ENCODE results near the gene STAG1. TPM values are rescaled to one million over a fixed set of nuclear protein-coding genes. Genes with fewer than 3 reads are reported as not detected.
"Not testable (repeated sequence)": the region's sequence is repeated elsewhere in the genome, so short reads cannot be mapped to it uniquely, and the experiment has no call there.

Gene STAG1
- total RNA-seq, 2 experiments from 2014 or later: 41.2 to 44.8 TPM

- no peak for DNase-seq
- Mint-ChIP-seq H3K9me3 (ENCODE audit: low read depth) (no peaks in the 10 kb centered on the region), H3K27me3 (no peaks in the 10 kb centered on the region), H3K27ac (no peak overlapping the region), H3K36me3 (peaks cover 21% of the 10 kb centered on the region), H3K4me1 (no peaks in the 10 kb centered on the region), H3K4me3 (no peak overlapping the region)
- CTCF ChIA-PET: no interaction called here
- ATAC-seq: no peak
Measured at GRCh38 chr3:136518102-136518501, 234.1 kb downstream of the STAG1 start.

DNA sequence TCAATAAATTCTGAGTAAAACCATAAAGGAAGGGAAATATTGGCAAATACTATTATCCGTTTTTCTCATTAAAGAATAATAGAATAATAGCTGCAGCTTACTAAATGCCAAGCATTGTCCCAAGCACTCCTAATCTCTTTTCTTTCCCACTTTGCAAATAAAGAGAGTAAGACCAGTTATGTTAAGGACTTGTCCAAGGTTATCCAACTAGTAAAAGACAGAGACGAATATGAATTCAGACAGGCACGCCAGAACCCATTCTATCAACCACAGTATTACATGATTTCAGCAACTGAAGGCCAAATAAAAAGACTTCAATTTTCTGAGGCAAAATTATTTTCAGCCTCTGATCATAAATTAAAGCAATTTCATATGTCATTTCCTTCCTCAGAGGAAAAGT is 235.5 kb downstream of the STAG1 start:
- Mint-ChIP-seq H3K4me3 (no peak overlapping the region), H3K27ac (no peak overlapping the region), H3K9me3 (ENCODE audit: low read depth) (no peaks in the 10 kb centered on the region), H3K36me3 (peaks cover 21% of the 10 kb centered on the region), H3K27me3 (no peaks in the 10 kb centered on the region), H3K4me1 (no peaks in the 10 kb centered on the region)
- DNase-seq (no peak), ATAC-seq (no peak)
- CTCF ChIA-PET: no interaction called here

- Mint-ChIP-seq H3K9me3 (ENCODE audit: low read depth) (no peaks in the 10 kb centered on the region), H3K36me3 (peaks cover 19% of the 10 kb centered on the region), H3K4me1 (no peaks in the 10 kb centered on the region), H3K27me3 (no peaks in the 10 kb centered on the region), H3K4me3 (no peak overlapping the region), H3K27ac (no peak overlapping the region)
- CTCF ChIA-PET: no interaction called here
- ATAC-seq (no peak), DNase-seq (no peak)
Measured at GRCh38 chr3:136516095-136516494, 236.1 kb downstream of the STAG1 start.

GRCh38 chr3:136514533-136514932 is 237.6 kb downstream of the STAG1 start:
- H3K36me3 Mint-ChIP-seq: peaks cover 14% of the 10 kb centered on the region
- H3K27me3 Mint-ChIP-seq; H3K27ac Mint-ChIP-seq; H3K9me3 Mint-ChIP-seq (ENCODE audit: low read depth); ATAC-seq; H3K4me1 Mint-ChIP-seq; H3K4me3 Mint-ChIP-seq; CTCF ChIA-PET; DNase-seq: not testable (repeated sequence)

DNA sequence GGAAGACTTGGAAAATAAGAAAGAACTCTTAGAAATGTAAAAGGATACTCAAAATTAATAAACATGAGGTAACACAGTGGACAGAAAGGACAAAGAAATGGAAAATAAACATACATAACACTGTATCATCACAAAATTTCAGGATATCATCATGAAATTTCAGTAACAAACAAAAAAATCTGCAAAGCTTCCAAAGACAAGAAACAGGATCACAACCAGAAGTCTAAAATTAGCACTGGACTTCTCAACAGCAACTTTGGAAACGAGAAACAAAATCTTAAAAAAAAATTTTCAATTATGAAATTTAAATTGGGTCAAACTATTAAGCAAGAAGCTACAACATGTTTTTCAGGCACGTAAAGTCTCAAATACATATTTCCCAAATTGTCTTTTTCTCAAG is 238.8 kb downstream of the STAG1 start:
- Mint-ChIP-seq H3K4me1 (no peaks in the 10 kb centered on the region), H3K27ac (no peak overlapping the region), H3K4me3 (no peak overlapping the region), H3K9me3 (ENCODE audit: low read depth) (no peaks in the 10 kb centered on the region), H3K27me3 (no peaks in the 10 kb centered on the region), H3K36me3 (peaks cover 12% of the 10 kb centered on the region)
- no peak for DNase-seq
- CTCF ChIA-PET: interaction anchor here (0.7 kb wide), 1 partner anchor 263 kb away, joined by 3 read pairs; no protein-coding TSS in a partner anchor
- ATAC-seq: no peak

- CTCF ChIA-PET: no interaction called here
- no peak overlapping the region for H3K4me3 Mint-ChIP-seq
- H3K36me3 Mint-ChIP-seq: peaks cover 12% of the 10 kb centered on the region
- DNase-seq (no peak), ATAC-seq (no peak)
- H3K9me3 Mint-ChIP-seq (ENCODE audit: low read depth): no peaks in the 10 kb centered on the region
- no peaks in the 10 kb centered on the region for H3K27me3 Mint-ChIP-seq
- no peaks in the 10 kb centered on the region for H3K4me1 Mint-ChIP-seq
- no peak overlapping the region for H3K27ac Mint-ChIP-seq
Measured at GRCh38 chr3:136512381-136512780, 239.8 kb downstream of the STAG1 start.

DNA sequence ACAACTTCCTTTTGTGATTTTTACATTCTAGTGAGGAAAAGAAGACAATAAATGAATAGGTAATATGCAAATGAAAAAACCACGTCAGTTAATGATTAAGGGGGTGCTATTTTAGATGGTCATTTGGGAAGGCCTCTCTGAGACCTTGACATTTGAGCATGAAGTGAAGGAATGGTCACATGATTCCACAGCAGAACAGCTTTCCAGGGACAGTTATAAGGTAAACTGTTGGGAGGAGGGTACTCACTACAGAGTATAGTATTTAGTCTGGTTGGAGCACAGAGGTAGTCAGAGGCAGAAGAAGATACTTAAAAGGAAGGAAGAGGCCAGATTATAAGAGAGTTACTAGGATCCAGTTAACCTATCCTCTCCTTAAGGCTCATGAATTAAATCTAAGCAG is 246.5 kb downstream of the STAG1 start:
- H3K4me1 Mint-ChIP-seq: no peaks in the 10 kb centered on the region
- DNase-seq (no peak), ATAC-seq (no peak)
- H3K9me3 Mint-ChIP-seq (ENCODE audit: low read depth): no peaks in the 10 kb centered on the region
- CTCF ChIA-PET: no interaction called here
- no peak overlapping the region for H3K27ac Mint-ChIP-seq
- H3K4me3 Mint-ChIP-seq: no peak overlapping the region
- H3K27me3 Mint-ChIP-seq: no peaks in the 10 kb centered on the region
- peaks cover 4% of the 10 kb centered on the region for H3K36me3 Mint-ChIP-seq

DNA sequence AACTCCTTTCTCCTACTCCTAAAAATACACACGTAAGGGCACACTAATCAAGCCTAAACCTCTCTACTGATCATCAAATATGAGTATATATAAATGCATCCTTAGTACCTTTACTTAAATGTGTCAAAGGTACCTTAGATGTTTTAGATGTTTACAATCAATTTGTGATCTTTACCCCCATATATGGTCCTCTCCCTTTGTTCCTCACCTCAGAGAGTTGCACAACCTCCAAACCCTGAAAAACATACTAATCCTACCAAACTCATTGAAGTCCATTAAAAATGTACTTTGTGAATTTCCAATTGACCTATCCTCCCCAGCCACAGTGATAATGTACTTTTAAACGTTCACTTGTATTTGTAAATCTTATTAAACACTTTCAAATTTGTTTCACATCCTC is 249.1 kb downstream of the STAG1 start:
- no peak overlapping the region for H3K4me3 Mint-ChIP-seq
- peaks cover 6% of the 10 kb centered on the region for H3K36me3 Mint-ChIP-seq
- H3K27me3 Mint-ChIP-seq: no peaks in the 10 kb centered on the region
- no peak for DNase-seq
- ATAC-seq: no peak
- H3K9me3 Mint-ChIP-seq (ENCODE audit: low read depth): no peaks in the 10 kb centered on the region
- CTCF ChIA-PET: interaction anchor here (1.9 kb wide), 1 partner anchor 249 kb away, joined by 4 read pairs; the partner anchor contains the start of gene STAG1
- no peak overlapping the region for H3K27ac Mint-ChIP-seq
- no peaks in the 10 kb centered on the region for H3K4me1 Mint-ChIP-seq

DNA sequence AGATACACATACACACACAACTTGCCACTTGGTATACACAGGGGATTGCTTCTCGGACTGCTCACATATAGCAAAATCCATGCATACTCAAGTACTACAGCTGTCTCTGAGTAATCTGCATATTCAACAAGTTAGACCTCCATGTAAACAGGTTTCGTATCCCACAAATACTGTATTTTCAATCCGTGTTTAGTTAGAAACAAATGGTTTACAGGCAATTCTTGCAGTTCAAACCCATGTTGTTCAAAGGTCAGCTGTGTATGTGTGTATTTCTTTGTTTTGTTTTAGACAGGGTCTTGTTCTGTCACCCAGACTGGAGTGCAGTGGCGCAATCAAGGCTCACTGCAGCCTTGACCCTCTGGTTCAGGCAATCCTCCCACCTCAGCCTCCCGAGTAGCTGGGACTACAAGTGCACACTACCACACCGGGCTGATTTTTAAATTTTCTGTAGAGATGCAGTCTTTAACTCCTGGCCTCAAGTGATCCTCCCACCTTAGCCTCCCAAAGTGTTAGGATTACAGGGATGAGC is 253.2 kb downstream of the STAG1 start:
- no peak overlapping the region for H3K27ac Mint-ChIP-seq
- CTCF ChIA-PET: no interaction called here
- DNase-seq: no peak
- ATAC-seq: no peak
- no peaks in the 10 kb centered on the region for H3K27me3 Mint-ChIP-seq
- H3K4me3 Mint-ChIP-seq: no peak overlapping the region
- H3K36me3 Mint-ChIP-seq: peaks cover 22% of the 10 kb centered on the region
- no peaks in the 10 kb centered on the region for H3K4me1 Mint-ChIP-seq
- no peaks in the 10 kb centered on the region for H3K9me3 Mint-ChIP-seq (ENCODE audit: low read depth)

DNA sequence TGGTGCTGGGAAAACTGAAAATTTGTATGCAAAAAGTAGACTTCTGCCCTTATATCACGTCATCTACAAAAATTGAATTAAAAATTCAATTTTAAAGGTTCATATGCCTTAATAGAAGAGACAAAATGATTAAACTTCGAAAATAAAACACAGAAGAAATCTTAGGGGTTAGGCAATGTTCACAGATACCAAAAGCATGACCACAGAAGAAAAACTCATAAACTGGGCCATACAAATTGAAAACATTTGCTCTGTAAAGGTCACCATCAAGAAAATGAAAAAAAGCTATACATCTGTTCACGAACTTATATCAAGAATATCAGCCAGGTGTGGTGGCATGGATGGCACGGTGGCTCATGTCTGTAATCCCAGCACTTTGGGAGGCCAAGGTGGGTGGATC is 257.0 kb downstream of the STAG1 start:
- ATAC-seq (no peak), DNase-seq (no peak)
- Mint-ChIP-seq H3K27me3 (no peaks in the 10 kb centered on the region), H3K27ac (no peak overlapping the region), H3K4me3 (no peak overlapping the region), H3K9me3 (ENCODE audit: low read depth) (peaks cover 4% of the 10 kb centered on the region), H3K36me3 (peaks cover 42% of the 10 kb centered on the region), H3K4me1 (no peaks in the 10 kb centered on the region)
- CTCF ChIA-PET: no interaction called here

- CTCF ChIA-PET: interaction anchor here (1.9 kb wide), 1 partner anchor 262 kb away, joined by 5 read pairs; the partner anchor contains the start of gene STAG1
- H3K27me3 Mint-ChIP-seq: no peaks in the 10 kb centered on the region
- H3K4me3 Mint-ChIP-seq: no peak overlapping the region
- H3K9me3 Mint-ChIP-seq (ENCODE audit: low read depth): peaks cover 4% of the 10 kb centered on the region
- H3K27ac Mint-ChIP-seq: no peak overlapping the region
- DNase-seq (no peak), ATAC-seq (no peak)
- H3K4me1 Mint-ChIP-seq: peaks cover 5% of the 10 kb centered on the region
- H3K36me3 Mint-ChIP-seq: peaks cover 47% of the 10 kb centered on the region
Measured at GRCh38 chr3:136490646-136491405, 261.4 kb downstream of the STAG1 start.

- no peaks in the 10 kb centered on the region for H3K9me3 Mint-ChIP-seq (ENCODE audit: low read depth)
- DNase-seq: no peak
- H3K36me3 Mint-ChIP-seq: peaks cover 28% of the 10 kb centered on the region
- ATAC-seq: no peak
- H3K27me3 Mint-ChIP-seq: no peaks in the 10 kb centered on the region
- H3K4me1 Mint-ChIP-seq: peaks cover 5% of the 10 kb centered on the region
- H3K27ac Mint-ChIP-seq: no peak overlapping the region
- CTCF ChIA-PET: no interaction called here
- no peak overlapping the region for H3K4me3 Mint-ChIP-seq
Measured at GRCh38 chr3:136485777-136486176, 266.4 kb downstream of the STAG1 start.

- Mint-ChIP-seq H3K27me3 (no peaks in the 10 kb centered on the region), H3K4me1 (no peaks in the 10 kb centered on the region), H3K36me3 (peaks cover 28% of the 10 kb centered on the region), H3K27ac (no peak overlapping the region), H3K9me3 (ENCODE audit: low read depth) (no peaks in the 10 kb centered on the region), H3K4me3 (no peak overlapping the region)
- DNase-seq (no peak), ATAC-seq (no peak)
- CTCF ChIA-PET: interaction anchor here (0.5 kb wide), 1 partner anchor 577 kb away, joined by 3 read pairs; no protein-coding TSS in a partner anchor
Measured at GRCh38 chr3:136476280-136476679, 275.9 kb downstream of the STAG1 start.

- H3K36me3 Mint-ChIP-seq: peaks cover 41% of the 10 kb centered on the region
- not testable (repeated sequence) for H3K4me3 Mint-ChIP-seq; H3K27me3 Mint-ChIP-seq; H3K27ac Mint-ChIP-seq; DNase-seq; H3K9me3 Mint-ChIP-seq (ENCODE audit: low read depth); H3K4me1 Mint-ChIP-seq; ATAC-seq
- CTCF ChIA-PET: interaction anchor here (0.8 kb wide), 1 partner anchor 9 kb away, joined by 4 read pairs; no protein-coding TSS in a partner anchor
Measured at GRCh38 chr3:136474876-136475275, 277.3 kb downstream of the STAG1 start.
